OCI-LY7 (cell line): Measurements from ENCODE around the gene CNPY3. TPM values are rescaled to one million over a fixed set of nuclear protein-coding genes. Genes with fewer than 3 reads are reported as not detected.

Source experiments
- BruUV-seq: library from RNA; stranded (reverse); fragments of 400-500 nt; replicated peaks from 2 replicates; lab custom pipeline; 2021; lab: Mats Ljungman, UMichigan
- CTCF ChIA-PET: fragments of 300-600 bp; sonication (Branson Sonifier 250); formaldehyde crosslinking; loops from one replicate; lab custom pipeline; 2022; ENCODE audit warnings: antibody characterized with exemption; ENCODE audit not compliant: unreplicated experiment; lab: Charles Lee
- POLR2A ChIA-PET: fragments of 300-600 bp; sonication (Branson Sonifier 250); formaldehyde crosslinking; loops from one replicate; lab custom pipeline; 2022; ENCODE audit warnings: antibody characterized with exemption; lab: Charles Lee
- DNase-seq: peaks from one replicate; pipeline ENCODE4 v3.0.0-alpha.2; 2015; ENCODE audit warnings: low spot score
- H2AFZ ChIP-seq: fragments of 200-600 bp; sonication (generic), shearing (Covaris generic); 2 replicates; pipeline ENCODE4 v1.6.1; 2014; ENCODE audit warnings: mild to moderate bottlenecking, antibody characterized with exemption, low read length, moderate library complexity
- H3K27ac ChIP-seq: fragments of 200-600 bp; sonication (generic); 2 replicates; pipeline ENCODE4 v1.5.1; 2014; ENCODE audit warnings: mixed run types, low read depth, mild to moderate bottlenecking, moderate library complexity, low read length, inconsistent platforms; ENCODE audit not compliant: poor library complexity, severe bottlenecking
- H3K36me3 ChIP-seq: fragments of 200-600 bp; sonication (generic); 2 replicates; pipeline ENCODE4 v1.6.1; 2014; ENCODE audit warnings: mild to moderate bottlenecking, antibody characterized with exemption, low read length, moderate library complexity, mixed read lengths; ENCODE audit not compliant: insufficient read depth
- H3K4me1 ChIP-seq: fragments of 200-600 bp; sonication (generic); 2 replicates; pipeline ENCODE4 v1.5.1; 2014; ENCODE audit warnings: mild to moderate bottlenecking, low read length; ENCODE audit not compliant: insufficient read depth, poor library complexity, severe bottlenecking
- H3K4me2 ChIP-seq: fragments of 200-600 bp; sonication (generic); 2 replicates; pipeline ENCODE4 v1.6.1; 2014; ENCODE audit warnings: mild to moderate bottlenecking, low read length
- H3K4me3 ChIP-seq: fragments of 200-600 bp; sonication (generic); 2 replicates; pipeline ENCODE4 v1.5.1; 2014; ENCODE audit warnings: mild to moderate bottlenecking, low read depth, low read length; ENCODE audit not compliant: poor library complexity, severe bottlenecking
- H3K79me2 ChIP-seq: fragments of 200-600 bp; sonication (generic); 2 replicates; pipeline ENCODE4 v1.6.1; 2016; ENCODE audit warnings: low read depth, mild to moderate bottlenecking, low read length, moderate library complexity, mixed read lengths; ENCODE audit not compliant: insufficient read depth
- H3K9me2 ChIP-seq: fragments of 200-600 bp; sonication (generic); 2 replicates; pipeline ENCODE4 v1.6.1; 2016; ENCODE audit warnings: mild to moderate bottlenecking, low read length, mixed read lengths; ENCODE audit not compliant: insufficient read depth
- H3K9me3 ChIP-seq: fragments of 200-600 bp; sonication (generic); 2 replicates; pipeline ENCODE4 v1.6.1; 2014; ENCODE audit warnings: mild to moderate bottlenecking, mixed run types, low read length, mixed read lengths
- H4K20me1 ChIP-seq: fragments of 200-600 bp; sonication (generic); 2 replicates; pipeline ENCODE4 v1.6.1; 2014; ENCODE audit warnings: mild to moderate bottlenecking, antibody characterized with exemption, low read length, moderate library complexity, mixed read lengths; ENCODE audit not compliant: insufficient read depth
- EZH2phosphoT487 ChIP-seq: fragments of 200-600 bp; sonication (generic); IDR thresholded peaks from 2 replicates; pipeline ENCODE4 v1.6.1; 2018; ENCODE audit warnings: low read depth, borderline replicate concordance, mild to moderate bottlenecking, mixed run types, antibody characterized with exemption, low read length, moderate library complexity, mixed read lengths
- intact Hi-C: fragments of 100-400 bp; cut with micrococcal nuclease; formaldehyde crosslinking; loops from one replicate; pipeline ENCODE4 v1.10.0; 2022; ENCODE audit not compliant: unreplicated experiment
- total RNA-seq, 2 experiments: library from RNA; depleted of rRNA in 1 of 2; stranded (reverse); fragments of >200 nt in 1 of 2; shearing (Covaris generic) in 1 of 2; gene quantifications; 2 replicates each; pipeline ENCODE4 v1.2.3, GENCODE V29; 2014 to 2022
- TF ChIP-seq, protein P1 (sequence below): fragments of 200-600 bp; sonication (generic); conservative IDR thresholded peaks from 2 replicates; pipeline ENCODE4 v1.5.1; 2014; ENCODE audit warnings: mild to moderate bottlenecking, antibody characterized with exemption, low read length, moderate library complexity, mixed read lengths

The CNPY3 gene
- total RNA-seq, 2 experiments from 2014 or later: 69.3 to 77.2 TPM

- Histone ChIP-seq H3K4me1 (peaks cover 14% of the 10 kb centered on the region), H3K27ac (no peak overlapping the region), H3K9me2 (no peaks in the 10 kb centered on the region), H3K9me3 (no peaks in the 10 kb centered on the region), H3K4me2 (no peak overlapping the region), H3K4me3 (no peak overlapping the region), H4K20me1 (no peaks in the 10 kb centered on the region), H2AFZ (no peak overlapping the region), H3K36me3 (peaks cover 27% of the 10 kb centered on the region), H3K79me2 (peaks cover 22% of the 10 kb centered on the region; the same call in 1 of the 2 replicates)
- no peak for DNase-seq
- TF ChIP-seq EZH2phosphoT487: no peak
- TF ChIP-seq, protein P1, sequence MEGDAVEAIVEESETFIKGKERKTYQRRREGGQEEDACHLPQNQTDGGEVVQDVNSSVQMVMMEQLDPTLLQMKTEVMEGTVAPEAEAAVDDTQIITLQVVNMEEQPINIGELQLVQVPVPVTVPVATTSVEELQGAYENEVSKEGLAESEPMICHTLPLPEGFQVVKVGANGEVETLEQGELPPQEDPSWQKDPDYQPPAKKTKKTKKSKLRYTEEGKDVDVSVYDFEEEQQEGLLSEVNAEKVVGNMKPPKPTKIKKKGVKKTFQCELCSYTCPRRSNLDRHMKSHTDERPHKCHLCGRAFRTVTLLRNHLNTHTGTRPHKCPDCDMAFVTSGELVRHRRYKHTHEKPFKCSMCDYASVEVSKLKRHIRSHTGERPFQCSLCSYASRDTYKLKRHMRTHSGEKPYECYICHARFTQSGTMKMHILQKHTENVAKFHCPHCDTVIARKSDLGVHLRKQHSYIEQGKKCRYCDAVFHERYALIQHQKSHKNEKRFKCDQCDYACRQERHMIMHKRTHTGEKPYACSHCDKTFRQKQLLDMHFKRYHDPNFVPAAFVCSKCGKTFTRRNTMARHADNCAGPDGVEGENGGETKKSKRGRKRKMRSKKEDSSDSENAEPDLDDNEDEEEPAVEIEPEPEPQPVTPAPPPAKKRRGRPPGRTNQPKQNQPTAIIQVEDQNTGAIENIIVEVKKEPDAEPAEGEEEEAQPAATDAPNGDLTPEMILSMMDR: no peak
- BruUV-seq: no TSS peak
- ChIA-PET CTCF (no interaction called here), POLR2A (interaction anchor here (1.0 kb wide), 1 partner anchor 45 kb away, joined by 3 read pairs; no protein-coding TSS in a partner anchor)
- intact Hi-C loops: no loop called here
Observed at GRCh38 chr6:42973926-42974325, 44.6 kb downstream of the CNPY3 start.

- no peak overlapping the region for H3K4me2 ChIP-seq
- TF ChIP-seq, protein P1: no peak
- TF ChIP-seq EZH2phosphoT487: no peak
- no TSS peak for BruUV-seq
- peaks cover 22% of the 10 kb centered on the region; the same call in 1 of the 2 replicates for H3K79me2 ChIP-seq
- peaks cover 22% of the 10 kb centered on the region for H3K36me3 ChIP-seq
- peaks cover 22% of the 10 kb centered on the region for H3K4me1 ChIP-seq
- no peaks in the 10 kb centered on the region for H3K9me3 ChIP-seq
- intact Hi-C loops: no loop called here
- H3K9me2 ChIP-seq: no peaks in the 10 kb centered on the region
- H3K27ac ChIP-seq: no peak overlapping the region
- POLR2A ChIA-PET: interaction anchor here (1.0 kb wide), 2 partner anchors 39 to 46 kb away, joined by 3 read pairs; partner anchors contain the start of gene KLHDC3
- H2AFZ ChIP-seq: no peak overlapping the region
- no peak for DNase-seq
- H4K20me1 ChIP-seq: no peaks in the 10 kb centered on the region
- CTCF ChIA-PET: no interaction called here
- H3K4me3 ChIP-seq: no peak overlapping the region
Observed at GRCh38 chr6:42974919-42975505, 45.7 kb downstream of the CNPY3 start.

- peak overlapping the region; percentile 82 for H3K4me2 ChIP-seq
- intact Hi-C loops: no loop called here
- H3K79me2 ChIP-seq: peaks cover 22% of the 10 kb centered on the region; the same call in 1 of the 2 replicates
- peak overlapping the region; percentile 88 for H3K4me3 ChIP-seq
- H3K9me2 ChIP-seq: no peaks in the 10 kb centered on the region
- ChIA-PET CTCF (no interaction called here), POLR2A (interaction anchor here (0.5 to 2.6 kb wide), 7 partner anchors 14 to 1209 kb away, joined by 3 to 18 read pairs (median 3); partner anchors contain the start of genes CNPY3, KLC4, KLHDC3 and MRPL2)
- peak overlapping the region; percentile 85; the same call in 1 of the 2 replicates for H2AFZ ChIP-seq
- H3K36me3 ChIP-seq: peaks cover 22% of the 10 kb centered on the region
- peaks cover 23% of the 10 kb centered on the region for H3K4me1 ChIP-seq
- no peak for TF ChIP-seq EZH2phosphoT487
- TF ChIP-seq, protein P1: no peak
- H4K20me1 ChIP-seq: no peaks in the 10 kb centered on the region
- no TSS peak for BruUV-seq
- no peaks in the 10 kb centered on the region for H3K9me3 ChIP-seq
- DNase-seq: peak; percentile 32
- H3K27ac ChIP-seq: peak overlapping the region; percentile 50
Observed at GRCh38 chr6:42978487-42978838, 49.2 kb downstream of the CNPY3 start.
